Transverse colon (tissue), 4 donors: Measurements from ENCODE around the gene HCST.

Experiments
- CTCF ChIP-seq, 5 experiments: fragments of 200-600 bp in 3 of 5; fragments of 450-650 bp in 2 of 5; sonication (generic) in 3 of 5; IDR thresholded peaks; 1 replicate in 2 of 5; 2 replicates in 3 of 5; pipeline ENCODE4 v1.5.1; 2016 to 2017; ENCODE audit warnings: antibody characterized with exemption in 5 of 5, inconsistent platforms in 3 of 5, mild to moderate bottlenecking in 2 of 5, moderate library complexity in 1 of 5
- EP300 ChIP-seq: sonication (generic); formaldehyde crosslinking; IDR thresholded peaks from one replicate; pipeline ENCODE4 v1.6.1; 2017; ENCODE audit warnings: antibody characterized with exemption, low read depth
- POLR2AphosphoS5 ChIP-seq, 3 donors: sonication (generic); formaldehyde crosslinking; IDR thresholded peaks; one replicate each; pipeline ENCODE4 v1.6.1; 2016; ENCODE audit warnings: antibody characterized with exemption in 3 of 3

- TF ChIP-seq CTCF (IDR thresholded peaks at IDR 0.05) (no peak), EP300 (no peak), POLR2AphosphoS5 (IDR thresholded peaks at IDR 0.05) (no peak)
Observed at GRCh38 chr19:35887197-35887596, 15.1 kb upstream of the HCST start.
